Tibial nerve (tissue), 4 donors: ENCODE measurements around the gene GSTA2. TPM values are rescaled to one million over a fixed set of nuclear protein-coding genes. Genes with fewer than 3 reads are reported as not detected.
"Not testable (repeated sequence)": the region's sequence is repeated elsewhere in the genome, so short reads cannot be mapped to it uniquely, and the experiment has no call there.

Experiments
- DNase-seq, 2 donors: peaks; one replicate each; pipeline ENCODE4 v3.0.0-alpha.2; 2019; ENCODE audit warnings: low spot score in 2 of 2
- H3K27ac ChIP-seq, 4 donors: fragments of 200-600 bp; sonication (generic) in 3 of 4; one replicate each; pipeline ENCODE4 v1.5.1; 2017 to 2019; ENCODE audit warnings: mild to moderate bottlenecking in 1 of 4
- H3K27me3 ChIP-seq, 2 donors: fragments of 200-600 bp; sonication (generic) in 1 of 2; one replicate each; pipeline versions ENCODE4 v1.5.1 to v1.6.0; 2017 to 2019
- H3K36me3 ChIP-seq, 3 donors: fragments of 200-600 bp; sonication (generic); one replicate each; pipeline ENCODE4 v1.5.1; 2018 to 2019
- H3K4me1 ChIP-seq, 4 donors: fragments of 200-600 bp; sonication (generic) in 3 of 4; one replicate each; pipeline ENCODE4 v1.5.1; 2017 to 2019
- H3K4me3 ChIP-seq, 4 donors: fragments of 200-600 bp; sonication (generic) in 3 of 4; one replicate each; pipeline ENCODE4 v1.5.1; 2017 to 2019; ENCODE audit warnings: mild to moderate bottlenecking in 1 of 4, moderate library complexity in 1 of 4
- H3K9me3 ChIP-seq, 4 donors: fragments of 200-600 bp; sonication (generic) in 3 of 4; one replicate each; pipeline ENCODE4 v1.5.1; 2017 to 2019
- CTCF ChIP-seq, 5 experiments: fragments of 200-600 bp in 3 of 5; fragments of 450-650 bp in 2 of 5; sonication (generic) in 3 of 5; IDR thresholded peaks; one replicate each; pipeline ENCODE4 v1.5.1; 2016 to 2019; ENCODE audit warnings: antibody characterized with exemption in 5 of 5, mild to moderate bottlenecking in 3 of 5, moderate library complexity in 2 of 5
- EP300 ChIP-seq, 2 donors: sonication (generic); formaldehyde crosslinking; IDR thresholded peaks; one replicate each; pipeline ENCODE4 v1.6.1; 2017; ENCODE audit warnings: antibody characterized with exemption in 2 of 2, mild to moderate bottlenecking in 1 of 2
- POLR2A ChIP-seq, 2 donors: fragments of 450-650 bp; IDR thresholded peaks; one replicate each; pipeline ENCODE4 v1.6.1; 2017; ENCODE audit warnings: antibody characterized with exemption in 2 of 2, mild to moderate bottlenecking in 2 of 2, moderate library complexity in 2 of 2
- WGBS, 2 donors: methylation state at CpG; one replicate each; pipeline ENCODE4 v1.1.5; 2018; 5-methylcytosine and 5-hydroxymethylcytosine counted together
- total RNA-seq, 4 donors: library from RNA; depleted of rRNA; stranded (reverse); fragments of >200 nt; gene quantifications; one replicate each; pipeline ENCODE4 v1.1.0, GENCODE V29; 2016

GSTA2 gene
- total RNA-seq, 4 donors from 2014 or later, result not detected

DNA sequence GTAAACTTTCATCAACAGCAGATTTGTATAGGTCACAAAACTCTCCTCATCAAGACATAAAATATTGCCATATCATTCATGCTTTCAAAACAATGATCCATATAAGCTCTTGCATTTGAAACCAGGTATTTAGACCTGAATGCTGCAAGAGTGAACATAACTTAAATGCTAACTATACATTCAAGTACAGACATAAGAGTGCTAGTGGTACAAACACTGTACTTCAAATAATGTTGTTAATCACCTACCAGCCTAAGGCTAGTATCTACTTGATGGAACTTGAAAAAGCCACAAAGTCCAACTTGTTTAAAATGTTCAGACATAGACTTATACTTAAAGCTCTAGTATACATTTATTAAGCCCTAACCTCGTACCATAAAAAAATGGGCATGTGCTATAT lies 16.0 kb upstream of the GSTA2 start:
- no peaks in the 10 kb centered on the region for H3K36me3 ChIP-seq
- TF ChIP-seq EP300 (IDR thresholded peaks at IDR 0.05) (no peak), CTCF (IDR thresholded peaks at IDR 0.05) (no peak), POLR2A (IDR thresholded peaks at IDR 0.05) (no peak)
- no peak overlapping the region for H3K27ac ChIP-seq
- no peak for DNase-seq
- H3K27me3 ChIP-seq, result no peaks in the 10 kb centered on the region
- H3K4me3 ChIP-seq, result no peak overlapping the region
- no peaks in the 10 kb centered on the region for H3K4me1 ChIP-seq
- WGBS, 2 donors, result 59 to 61% methylated on average over 1 of the region's 1 CpG
- no peaks in the 10 kb centered on the region for H3K9me3 ChIP-seq

DNA sequence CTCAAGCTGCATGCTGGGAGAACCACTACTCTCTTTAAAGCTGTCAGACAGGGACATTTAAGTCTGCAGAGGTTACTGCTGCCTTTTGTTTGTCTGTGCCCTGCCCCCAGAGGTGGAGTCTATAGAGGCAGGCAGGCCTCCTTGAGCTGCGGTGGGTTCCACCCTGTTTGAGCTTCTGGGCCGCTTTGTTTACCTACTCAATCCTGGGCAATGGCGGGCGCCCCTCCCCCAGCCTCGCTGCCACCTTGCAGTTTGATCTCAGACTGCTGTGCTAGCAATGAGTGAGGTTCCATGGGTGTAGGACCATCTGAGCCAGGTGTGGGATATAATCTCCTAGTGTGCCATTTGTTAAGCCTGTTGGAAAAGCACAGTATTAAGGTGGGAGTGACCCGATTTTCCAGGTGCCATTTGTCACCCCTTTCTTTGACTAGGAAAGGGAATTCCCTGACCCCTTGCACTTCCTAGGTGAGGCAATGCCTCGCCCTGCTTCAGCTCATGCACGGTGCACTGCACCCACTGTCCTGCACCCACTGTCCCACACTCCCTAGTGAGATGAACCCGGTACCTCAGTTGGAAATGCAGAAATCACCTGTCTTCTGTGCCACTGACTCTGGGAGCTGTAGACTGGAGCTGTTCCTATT lies 13.6 kb upstream of the GSTA2 start:
- not testable (repeated sequence) for H3K27me3 ChIP-seq, DNase-seq, H3K36me3 ChIP-seq, H3K4me1 ChIP-seq, H3K27ac ChIP-seq, H3K9me3 ChIP-seq, H3K4me3 ChIP-seq
- 91 to 92% methylated on average over 9 of the region's 9 CpGs for WGBS, 2 donors

DNA sequence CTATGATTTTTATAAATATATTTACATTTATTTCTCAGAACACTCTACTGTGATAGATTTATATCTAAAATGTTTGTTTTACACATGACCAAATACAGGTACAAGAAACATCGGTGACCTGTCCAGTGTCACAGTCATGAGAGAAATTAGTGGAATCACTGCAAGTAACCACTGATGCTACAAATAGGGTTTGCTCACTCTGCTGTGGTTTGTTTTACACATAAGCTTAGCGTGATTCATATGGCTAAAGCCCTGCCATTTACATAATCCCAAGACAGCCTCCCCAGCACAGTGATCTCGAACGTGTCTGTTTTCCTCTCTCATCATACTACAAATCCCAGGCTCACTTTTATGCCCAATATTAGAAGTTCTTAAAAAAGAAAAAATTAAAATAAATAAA lies 6.1 kb upstream of the GSTA2 start:
- H3K9me3 ChIP-seq, H3K4me3 ChIP-seq, H3K27me3 ChIP-seq, H3K4me1 ChIP-seq, DNase-seq, H3K36me3 ChIP-seq, H3K27ac ChIP-seq: not testable (repeated sequence)
- WGBS, 2 donors, result 62 to 63% methylated on average over 4 of the region's 4 CpGs

DNA sequence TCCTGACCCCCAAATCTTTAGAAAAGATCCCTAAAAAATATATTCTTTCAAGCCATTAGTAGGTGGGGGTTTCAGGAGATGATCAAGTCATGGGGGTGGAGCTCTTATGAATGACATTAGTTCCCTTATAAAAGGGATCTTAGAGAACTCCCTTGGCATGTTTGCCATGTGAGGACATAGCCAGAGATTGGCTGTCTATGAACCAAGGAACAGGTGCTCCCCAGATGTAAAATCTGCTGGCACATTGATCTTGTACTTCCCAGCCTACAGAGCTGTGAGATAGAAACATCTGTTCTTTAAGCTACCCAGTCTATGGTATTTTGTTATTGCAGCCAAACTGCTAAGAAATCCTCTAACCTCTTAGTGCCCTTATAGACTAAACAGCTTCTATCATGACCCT lies 4.4 kb upstream of the GSTA2 start:
- H3K27me3 ChIP-seq, H3K27ac ChIP-seq, H3K4me1 ChIP-seq, H3K4me3 ChIP-seq, H3K9me3 ChIP-seq, H3K36me3 ChIP-seq, DNase-seq: not testable (repeated sequence)

GRCh38 chr6:52761673-52762491 lies 1.4 kb downstream of the GSTA2 start:
- not testable (repeated sequence) for H3K4me1 ChIP-seq, H3K9me3 ChIP-seq, H3K36me3 ChIP-seq, H3K27ac ChIP-seq, H3K4me3 ChIP-seq, H3K27me3 ChIP-seq, DNase-seq
- WGBS, 2 donors, result 55 to 71% methylated on average over 4 to 7 of the region's 7 CpGs

- Histone ChIP-seq H3K27me3 (no peaks in the 10 kb centered on the region), H3K4me1 (no peaks in the 10 kb centered on the region), H3K9me3 (no peaks in the 10 kb centered on the region), H3K4me3 (no peak overlapping the region), H3K27ac (no peak overlapping the region), H3K36me3 (no peaks in the 10 kb centered on the region)
- no peak for TF ChIP-seq CTCF (IDR thresholded peaks at IDR 0.05)
- no peak for TF ChIP-seq POLR2A (IDR thresholded peaks at IDR 0.05)
- no peak for TF ChIP-seq EP300 (IDR thresholded peaks at IDR 0.05)
- WGBS, 2 donors, result 72 to 74% methylated on average over 6 of the region's 6 CpGs
- no peak for DNase-seq
These were observed 3.0 kb downstream of the GSTA2 start for GRCh38 chr6:52760105-52760765.

- H3K4me3 ChIP-seq, result no peak overlapping the region
- no peaks in the 10 kb centered on the region for H3K27me3 ChIP-seq
- WGBS, 2 donors, result 45 to 66% methylated on average over 1 of the region's 1 CpG
- no peak for DNase-seq
- H3K27ac ChIP-seq, result no peak overlapping the region
- no peaks in the 10 kb centered on the region for H3K36me3 ChIP-seq
- H3K4me1 ChIP-seq, result no peaks in the 10 kb centered on the region
- no peaks in the 10 kb centered on the region for H3K9me3 ChIP-seq
- no peak for TF ChIP-seq POLR2A (IDR thresholded peaks at IDR 0.05)
- TF ChIP-seq EP300 (IDR thresholded peaks at IDR 0.05), result no peak
- TF ChIP-seq CTCF (IDR thresholded peaks at IDR 0.05), result no peak
These were observed 4.2 kb downstream of the GSTA2 start for GRCh38 chr6:52759085-52759484.

DNA sequence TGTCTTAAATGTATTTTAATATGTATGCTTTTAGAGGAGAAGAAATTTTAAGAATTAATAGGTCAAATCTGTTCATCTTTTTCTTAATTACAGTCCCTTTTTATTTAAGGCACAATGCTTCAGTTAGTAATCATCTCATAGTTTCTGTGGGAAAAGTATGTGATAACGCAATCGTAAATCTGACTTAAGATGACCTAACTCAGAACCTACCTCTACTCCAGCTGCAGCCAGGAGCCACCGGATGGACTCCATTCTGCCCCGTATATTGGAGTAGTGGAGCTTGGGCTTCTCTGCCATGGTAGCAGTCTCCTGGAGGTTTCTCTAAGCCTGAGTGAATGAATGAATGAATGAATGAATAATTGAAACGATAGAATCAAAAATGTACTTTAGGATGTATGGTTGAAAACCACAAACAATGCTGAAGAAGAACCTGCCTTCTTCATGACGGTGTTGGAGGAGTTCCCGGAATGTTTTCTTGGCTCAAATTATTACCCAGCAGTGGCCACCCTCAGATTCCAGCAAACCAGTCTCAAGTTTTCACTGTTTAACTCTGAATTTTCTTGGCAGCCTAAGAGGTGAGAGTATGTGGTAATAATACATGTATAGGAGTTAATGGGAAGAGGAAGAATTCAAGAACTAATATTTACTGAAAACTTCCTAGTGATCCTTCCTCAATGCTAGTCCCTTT lies 5.5 kb downstream of the GSTA2 start:
- not testable (repeated sequence) for H3K27ac ChIP-seq, H3K36me3 ChIP-seq, H3K4me3 ChIP-seq, H3K4me1 ChIP-seq, H3K27me3 ChIP-seq, H3K9me3 ChIP-seq, DNase-seq
- WGBS, 2 donors, result 69% methylated on average over 7 of the region's 7 CpGs
